CD4-positive, alpha-beta T cell (primary cell): ENCODE data around the gene ARHGAP6. TPM values are rescaled to one million over a fixed set of nuclear protein-coding genes. Genes with fewer than 3 reads are reported as not detected.

ENCODE experiments used
- ATAC-seq: fragments of 200-7000 bp; cut with Tn5 transposase; one replicate; pipeline ENCODE4 v1.10.0; 2022; ENCODE audit warnings: mild to moderate bottlenecking; ENCODE audit not compliant: poor library complexity
- CTCF ChIA-PET: fragments of 350-600 bp; sonication (Branson Sonifier 250); formaldehyde crosslinking; loops from one replicate; lab custom pipeline; 2021; ENCODE audit warnings: antibody characterized with exemption, inconsistent platforms; lab: Charles Lee
- POLR2A ChIA-PET: fragments of 350-600 bp; sonication (Branson Sonifier 250); formaldehyde crosslinking; loops from one replicate; lab custom pipeline; 2021; ENCODE audit warnings: antibody characterized with exemption, inconsistent platforms; lab: Charles Lee
- DNase-seq, 14 experiments: peaks; one replicate each; pipeline ENCODE4 v3.0.0-alpha.2; 2013 to 2020; ENCODE audit warnings: mixed read lengths in 2 of 14
- H3K27ac ChIP-seq, 2 donors: one replicate each; pipeline versions ENCODE4 v1.5.1 to v1.7.0; 2013; ENCODE audit warnings: low read length in 2 of 2, low read depth in 1 of 2, mild to moderate bottlenecking in 1 of 2
- H3K27me3 ChIP-seq, 2 experiments: 1 replicate in 1 of 2; 2 replicates in 1 of 2; pipeline versions ENCODE4 v1.6.1 to v1.7.0; 2013; ENCODE audit warnings: low read length in 2 of 2, control low read depth in 1 of 2, mild to moderate bottlenecking in 1 of 2, moderate library complexity in 1 of 2; ENCODE audit not compliant: insufficient read depth in 2 of 2, control insufficient read depth in 1 of 2
- H3K36me3 ChIP-seq: one replicate; pipeline ENCODE4 v1.6.1; 2013; ENCODE audit warnings: low read length, control low read depth; ENCODE audit not compliant: insufficient read depth
- H3K4me1 ChIP-seq: one replicate; pipeline ENCODE4 v1.6.1; 2013; ENCODE audit warnings: low read length, control low read depth; ENCODE audit not compliant: insufficient read depth
- H3K4me3 ChIP-seq: one replicate; pipeline ENCODE4 v1.5.1; 2013; ENCODE audit warnings: mild to moderate bottlenecking, low read length, moderate library complexity
- H3K9me3 ChIP-seq, 2 experiments: 1 replicate in 1 of 2; 2 replicates in 1 of 2; pipeline versions ENCODE4 v1.6.1 to v1.7.0; 2013; ENCODE audit warnings: low read length in 2 of 2, mild to moderate bottlenecking in 2 of 2, control low read depth in 1 of 2, moderate library complexity in 1 of 2; ENCODE audit not compliant: control insufficient read depth in 1 of 2, insufficient read depth in 1 of 2
- H3K27ac Mint-ChIP-seq: one replicate; pipeline ENCODE4 v1.8.0; 2020; ENCODE audit warnings: mixed read lengths
- H3K27me3 Mint-ChIP-seq: one replicate; pipeline ENCODE4 v1.8.0; 2021; ENCODE audit warnings: mixed read lengths
- H3K36me3 Mint-ChIP-seq: one replicate; pipeline ENCODE4 v1.8.0; 2021; ENCODE audit warnings: low read depth, mixed read lengths
- H3K4me1 Mint-ChIP-seq: one replicate; pipeline ENCODE4 v1.8.0; 2021; ENCODE audit warnings: low read depth, mixed read lengths
- H3K4me3 Mint-ChIP-seq: one replicate; pipeline ENCODE4 v1.8.0; 2020; ENCODE audit warnings: mild to moderate bottlenecking, mixed read lengths
- H3K9me3 Mint-ChIP-seq: one replicate; pipeline ENCODE4 v1.8.0; 2020; ENCODE audit warnings: mixed read lengths
- intact Hi-C, 2 experiments: fragments of 100-400 bp; cut with DNase I in 1 of 2; cut with micrococcal nuclease in 1 of 2; formaldehyde crosslinking; loops; one replicate each; pipeline versions ENCODE4 v1.15.1 to v1.9.0; 2023 to 2025; cut with DNase I, micrococcal nuclease
- total RNA-seq, 174 experiments: library from RNA in 2 of 174; stranded (reverse) in 2 of 174; gene quantifications; one replicate each; pipeline ENCODE4 v1.2.3 and lab custom pipeline; 2021 to 2026
- TF ChIP-seq, protein P1 (sequence below): fragments of 200-600 bp; IDR thresholded peaks from one replicate; pipeline ENCODE4 v1.8.0; 2022; ENCODE audit warnings: antibody characterized with exemption, mild to moderate bottlenecking

ARHGAP6 gene
- total RNA-seq, 2 experiments from 2014 or later = not detected

- TF ChIP-seq, protein P1, sequence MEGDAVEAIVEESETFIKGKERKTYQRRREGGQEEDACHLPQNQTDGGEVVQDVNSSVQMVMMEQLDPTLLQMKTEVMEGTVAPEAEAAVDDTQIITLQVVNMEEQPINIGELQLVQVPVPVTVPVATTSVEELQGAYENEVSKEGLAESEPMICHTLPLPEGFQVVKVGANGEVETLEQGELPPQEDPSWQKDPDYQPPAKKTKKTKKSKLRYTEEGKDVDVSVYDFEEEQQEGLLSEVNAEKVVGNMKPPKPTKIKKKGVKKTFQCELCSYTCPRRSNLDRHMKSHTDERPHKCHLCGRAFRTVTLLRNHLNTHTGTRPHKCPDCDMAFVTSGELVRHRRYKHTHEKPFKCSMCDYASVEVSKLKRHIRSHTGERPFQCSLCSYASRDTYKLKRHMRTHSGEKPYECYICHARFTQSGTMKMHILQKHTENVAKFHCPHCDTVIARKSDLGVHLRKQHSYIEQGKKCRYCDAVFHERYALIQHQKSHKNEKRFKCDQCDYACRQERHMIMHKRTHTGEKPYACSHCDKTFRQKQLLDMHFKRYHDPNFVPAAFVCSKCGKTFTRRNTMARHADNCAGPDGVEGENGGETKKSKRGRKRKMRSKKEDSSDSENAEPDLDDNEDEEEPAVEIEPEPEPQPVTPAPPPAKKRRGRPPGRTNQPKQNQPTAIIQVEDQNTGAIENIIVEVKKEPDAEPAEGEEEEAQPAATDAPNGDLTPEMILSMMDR = no peak
- Histone ChIP-seq H3K4me3 (no peak overlapping the region), H3K27me3 (no peaks in the 10 kb centered on the region), H3K9me3 (peaks cover 0 to 20% of the 10 kb centered on the region in 2 experiments), H3K4me1 (no peaks in the 10 kb centered on the region), H3K36me3 (no peaks in the 10 kb centered on the region), H3K27ac (no peak overlapping the region)
- ChIA-PET CTCF (no interaction called here), POLR2A (no interaction called here)
- no peak overlapping the region for H3K27ac Mint-ChIP-seq
- H3K4me1 Mint-ChIP-seq = no peaks in the 10 kb centered on the region
- H3K36me3 Mint-ChIP-seq = no peaks in the 10 kb centered on the region
- ATAC-seq = no peak
- DNase-seq = no peak
- H3K9me3 Mint-ChIP-seq = peaks cover 2% of the 10 kb centered on the region
- intact Hi-C loops = no loop called here
- H3K4me3 Mint-ChIP-seq = no peak overlapping the region
- no peaks in the 10 kb centered on the region for H3K27me3 Mint-ChIP-seq
Observed at GRCh38 chrX:11214346-11215190, 451.2 kb downstream of the ARHGAP6 start.

DNA sequence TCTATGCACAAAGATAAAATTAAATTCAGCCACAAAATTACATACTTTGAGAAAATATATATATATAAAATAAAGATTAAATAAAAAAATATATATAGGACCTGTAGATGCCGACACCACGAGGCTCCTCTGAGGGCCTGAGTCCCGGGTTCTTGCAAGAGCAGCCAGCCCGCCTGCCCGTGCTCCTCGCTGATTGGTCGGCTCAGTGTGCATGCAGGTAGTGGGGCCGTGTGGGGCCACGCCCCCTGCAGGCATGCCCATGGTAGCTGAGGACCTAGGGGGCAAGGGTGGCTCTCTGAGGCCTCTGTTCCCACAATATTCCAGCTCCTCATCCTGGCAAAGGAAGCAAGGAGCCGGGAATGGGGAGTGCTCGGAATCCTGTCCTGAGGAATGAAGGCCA, 453.0 kb downstream of the ARHGAP6 start:
- Mint-ChIP-seq H3K27me3 (no peaks in the 10 kb centered on the region), H3K27ac (no peak overlapping the region), H3K4me1 (no peaks in the 10 kb centered on the region), H3K9me3 (peaks cover 2% of the 10 kb centered on the region), H3K4me3 (no peak overlapping the region), H3K36me3 (no peaks in the 10 kb centered on the region)
- ChIA-PET POLR2A (no interaction called here), CTCF (no interaction called here)
- H3K27me3 ChIP-seq = no peaks in the 10 kb centered on the region
- no peak overlapping the region for H3K4me3 ChIP-seq
- ATAC-seq = no peak
- DNase-seq = no peak
- no peaks in the 10 kb centered on the region for H3K36me3 ChIP-seq
- H3K27ac ChIP-seq = no peak overlapping the region
- H3K4me1 ChIP-seq = no peaks in the 10 kb centered on the region
- intact Hi-C loops = no loop called here
- TF ChIP-seq, protein P1 = no peak
- peaks cover 0 to 20% of the 10 kb centered on the region in 2 experiments for H3K9me3 ChIP-seq

DNA sequence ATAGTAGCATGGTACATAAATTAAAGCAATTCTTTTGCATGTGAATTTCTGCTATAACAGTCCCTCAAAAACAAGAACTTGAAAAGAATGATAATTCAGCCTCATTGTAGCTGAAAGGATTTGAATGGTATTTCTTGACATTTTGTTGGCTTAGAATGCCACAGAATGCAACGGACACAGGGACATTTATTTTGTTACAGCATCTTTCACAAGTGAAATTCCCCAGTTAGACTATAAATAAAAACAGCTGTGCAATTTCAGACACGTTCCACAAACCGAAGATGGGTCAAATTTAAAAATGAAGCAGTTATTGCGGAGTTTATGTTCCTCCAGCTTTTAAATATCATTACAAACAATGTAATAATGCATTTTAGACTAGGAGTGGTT, 455.3 kb downstream of the ARHGAP6 start:
- DNase-seq = no peak
- H3K4me3 ChIP-seq = no peak overlapping the region
- ChIA-PET POLR2A (no interaction called here), CTCF (no interaction called here)
- H3K9me3 Mint-ChIP-seq = peaks cover 2% of the 10 kb centered on the region
- no peaks in the 10 kb centered on the region for H3K4me1 Mint-ChIP-seq
- no peaks in the 10 kb centered on the region for H3K36me3 Mint-ChIP-seq
- intact Hi-C loops = no loop called here
- no peaks in the 10 kb centered on the region for H3K27me3 ChIP-seq
- H3K4me1 ChIP-seq = no peaks in the 10 kb centered on the region
- no peaks in the 10 kb centered on the region for H3K36me3 ChIP-seq
- TF ChIP-seq, protein P1 = no peak
- H3K4me3 Mint-ChIP-seq = no peak overlapping the region
- no peak for ATAC-seq
- H3K27me3 Mint-ChIP-seq = no peaks in the 10 kb centered on the region
- H3K27ac Mint-ChIP-seq = no peak overlapping the region
- no peak overlapping the region for H3K27ac ChIP-seq
- H3K9me3 ChIP-seq = peaks cover 0 to 17% of the 10 kb centered on the region in 2 experiments
